PC-3 (cell line): ENCODE data around the gene SPR. TPM values are rescaled to one million over a fixed set of nuclear protein-coding genes. Genes with fewer than 3 reads are reported as not detected.

Experiments
- ATAC-seq: fragments of 200-7000 bp; cut with Tn5 transposase; 2 replicates; pipeline ENCODE4 v1.9.1; 2020; ENCODE audit warnings: mild to moderate bottlenecking, moderate library complexity
- BruUV-seq: library from RNA; stranded (reverse); fragments of 400-500 nt; replicated peaks from 2 replicates; lab custom pipeline; 2021; lab: Mats Ljungman, UMichigan
- CTCF ChIA-PET: fragments of 300-600 bp; sonication (Branson Sonifier 250); formaldehyde crosslinking; loops from one replicate; lab custom pipeline; 2022; ENCODE audit warnings: antibody characterized with exemption; lab: Charles Lee
- POLR2A ChIA-PET: fragments of 300-600 bp; sonication (Branson Sonifier 250); formaldehyde crosslinking; loops from one replicate; lab custom pipeline; 2022; ENCODE audit warnings: antibody characterized with exemption; ENCODE audit not compliant: unreplicated experiment; lab: Charles Lee
- DNase-seq: peaks from one replicate; pipeline ENCODE4 v3.0.0-alpha.2; 2015
- H2AFZ ChIP-seq: fragments of 300-600 bp; sonication (generic); 2 replicates; pipeline ENCODE4 v1.6.0; 2016; ENCODE audit warnings: antibody characterized with exemption, low read length
- H3F3A ChIP-seq: fragments of 300-600 bp; sonication (generic); one replicate; pipeline ENCODE4 v1.6.0; 2017; ENCODE audit warnings: antibody characterized with exemption, low read length, control low read depth, mild to moderate bottlenecking; ENCODE audit not compliant: unreplicated experiment
- H3K27ac ChIP-seq: fragments of 300-600 bp; sonication (generic); 2 replicates; pipeline ENCODE4 v1.5.1; 2016; ENCODE audit warnings: mild to moderate bottlenecking, low read length
- H3K27me3 ChIP-seq: fragments of 300-600 bp; sonication (generic); 2 replicates; pipeline ENCODE4 v1.6.1; 2016; ENCODE audit warnings: low read length, mixed read lengths
- H3K36me3 ChIP-seq: fragments of 300-600 bp; sonication (generic); 2 replicates; pipeline ENCODE4 v1.6.1; 2016; ENCODE audit warnings: low read depth, mixed run types, low read length, mixed read lengths
- H3K4me1 ChIP-seq: fragments of 300-600 bp; sonication (generic); 2 replicates; pipeline ENCODE4 v1.5.1; 2016; ENCODE audit warnings: low read length; ENCODE audit not compliant: insufficient read depth
- H3K4me2 ChIP-seq: fragments of 300-600 bp; sonication (generic); 2 replicates; pipeline ENCODE4 v1.6.0; 2016; ENCODE audit warnings: low read length
- H3K4me3 ChIP-seq: fragments of 300-600 bp; sonication (generic); 2 replicates; pipeline ENCODE4 v1.5.1; 2016; ENCODE audit warnings: mild to moderate bottlenecking, low read length, mixed read lengths
- H3K79me2 ChIP-seq: fragments of 300-600 bp; sonication (generic); 2 replicates; pipeline ENCODE4 v1.6.1; 2017; ENCODE audit warnings: low read length, mixed read lengths
- H3K9ac ChIP-seq: fragments of 300-600 bp; sonication (generic); 2 replicates; pipeline ENCODE4 v1.6.0; 2016; ENCODE audit warnings: mild to moderate bottlenecking, low read length
- H3K9me2 ChIP-seq: fragments of 300-600 bp; sonication (generic); replicated peaks from 2 replicates; pipeline ENCODE4 v1.6.1; 2016; ENCODE audit warnings: mixed run types, low read length, mixed read lengths
- H3K9me3 ChIP-seq: fragments of 300-600 bp; sonication (generic); 2 replicates; pipeline ENCODE4 v1.6.1; 2016; ENCODE audit warnings: low read length, mixed read lengths
- H4K20me1 ChIP-seq: fragments of 300-600 bp; sonication (generic); 2 replicates; pipeline ENCODE4 v1.6.1; 2016; ENCODE audit warnings: low read length, mixed read lengths
- EZH2 ChIP-seq: fragments of 300-600 bp; sonication (generic); IDR thresholded peaks from one replicate; pipeline ENCODE4 v1.6.1; 2017; ENCODE audit warnings: antibody characterized with exemption, mild to moderate bottlenecking, low read length; ENCODE audit not compliant: unreplicated experiment
- EZH2phosphoT487 ChIP-seq: fragments of 300-600 bp; sonication (generic); IDR thresholded peaks from 2 replicates; pipeline ENCODE4 v1.6.1; 2018; ENCODE audit warnings: mild to moderate bottlenecking, antibody characterized with exemption, low read length, borderline replicate concordance
- intact Hi-C: fragments of 100-400 bp; cut with micrococcal nuclease; formaldehyde crosslinking; loops from 2 replicates; pipeline ENCODE4 v1.9.0; 2023
- total RNA-seq: library from RNA; depleted of rRNA; stranded (reverse); fragments of >200 nt; gene quantifications from 2 replicates; pipeline ENCODE4 v1.2.3, GENCODE V29; 2014
- TF ChIP-seq, protein P1 (sequence below): fragments of 300-600 bp; sonication (generic); conservative IDR thresholded peaks from 2 replicates; pipeline ENCODE4 v1.5.1; 2017; ENCODE audit warnings: antibody characterized with exemption, low read depth, mild to moderate bottlenecking, low read length

Gene SPR
- total RNA-seq, 1 experiment from 2014 or later: 69.4 TPM

DNA sequence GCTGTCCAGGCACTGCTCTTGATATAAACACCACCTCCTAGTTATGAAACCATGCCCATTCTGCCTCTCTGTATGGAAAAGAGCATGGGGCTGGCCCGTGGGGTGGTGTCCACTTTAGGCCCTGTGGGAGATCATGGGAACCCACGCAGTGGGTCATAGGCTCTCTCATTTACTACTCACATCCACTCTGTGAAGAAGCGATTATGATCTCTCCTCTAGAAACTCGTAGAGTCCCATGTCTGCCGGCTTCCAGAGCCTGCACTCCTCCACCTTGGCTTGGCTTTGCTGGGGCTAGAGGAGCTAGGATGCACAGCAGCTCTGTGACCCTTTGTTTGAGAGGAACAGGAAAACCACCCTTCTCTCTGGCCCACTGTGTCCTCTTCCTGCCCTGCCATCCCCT, 46.0 kb downstream of the SPR start:
- Histone ChIP-seq H3K27ac (no peak overlapping the region), H3K79me2 (no peaks in the 10 kb centered on the region), H3K9me3 (no peaks in the 10 kb centered on the region), H3F3A (no peaks in the 10 kb centered on the region), H2AFZ (no peak overlapping the region), H3K9me2 (no peaks in the 10 kb centered on the region), H3K4me3 (no peak overlapping the region), H3K36me3 (no peaks in the 10 kb centered on the region), H3K27me3 (peaks cover 17% of the 10 kb centered on the region), H4K20me1 (no peaks in the 10 kb centered on the region), H3K4me2 (no peak overlapping the region), H3K9ac (no peak overlapping the region), H3K4me1 (peaks cover 9% of the 10 kb centered on the region)
- ATAC-seq (no peak), DNase-seq (no peak)
- ChIA-PET POLR2A (no interaction called here), CTCF (no interaction called here)
- TF ChIP-seq EZH2phosphoT487 (no peak), EZH2 (no peak)
- TF ChIP-seq, protein P1, sequence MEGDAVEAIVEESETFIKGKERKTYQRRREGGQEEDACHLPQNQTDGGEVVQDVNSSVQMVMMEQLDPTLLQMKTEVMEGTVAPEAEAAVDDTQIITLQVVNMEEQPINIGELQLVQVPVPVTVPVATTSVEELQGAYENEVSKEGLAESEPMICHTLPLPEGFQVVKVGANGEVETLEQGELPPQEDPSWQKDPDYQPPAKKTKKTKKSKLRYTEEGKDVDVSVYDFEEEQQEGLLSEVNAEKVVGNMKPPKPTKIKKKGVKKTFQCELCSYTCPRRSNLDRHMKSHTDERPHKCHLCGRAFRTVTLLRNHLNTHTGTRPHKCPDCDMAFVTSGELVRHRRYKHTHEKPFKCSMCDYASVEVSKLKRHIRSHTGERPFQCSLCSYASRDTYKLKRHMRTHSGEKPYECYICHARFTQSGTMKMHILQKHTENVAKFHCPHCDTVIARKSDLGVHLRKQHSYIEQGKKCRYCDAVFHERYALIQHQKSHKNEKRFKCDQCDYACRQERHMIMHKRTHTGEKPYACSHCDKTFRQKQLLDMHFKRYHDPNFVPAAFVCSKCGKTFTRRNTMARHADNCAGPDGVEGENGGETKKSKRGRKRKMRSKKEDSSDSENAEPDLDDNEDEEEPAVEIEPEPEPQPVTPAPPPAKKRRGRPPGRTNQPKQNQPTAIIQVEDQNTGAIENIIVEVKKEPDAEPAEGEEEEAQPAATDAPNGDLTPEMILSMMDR: no peak
- BruUV-seq: no TSS peak
- intact Hi-C loops: no loop called here

DNA sequence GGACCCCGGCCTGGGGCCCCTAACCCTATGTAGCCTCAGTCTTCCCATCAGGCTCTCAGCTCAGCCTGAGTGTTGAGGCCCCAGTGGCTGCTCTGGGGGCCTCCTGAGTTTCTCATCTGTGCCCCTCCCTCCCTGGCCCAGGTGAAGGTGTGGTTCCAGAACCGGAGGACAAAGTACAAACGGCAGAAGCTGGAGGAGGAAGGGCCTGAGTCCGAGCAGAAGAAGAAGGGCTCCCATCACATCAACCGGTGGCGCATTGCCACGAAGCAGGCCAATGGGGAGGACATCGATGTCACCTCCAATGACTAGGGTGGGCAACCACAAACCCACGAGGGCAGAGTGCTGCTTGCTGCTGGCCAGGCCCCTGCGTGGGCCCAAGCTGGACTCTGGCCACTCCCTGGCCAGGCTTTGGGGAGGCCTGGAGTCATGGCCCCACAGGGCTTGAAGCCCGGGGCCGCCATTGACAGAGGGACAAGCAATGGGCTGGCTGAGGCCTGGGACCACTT, 46.5 kb downstream of the SPR start:
- H2AFZ ChIP-seq: no peak overlapping the region
- CTCF ChIA-PET: no interaction called here
- H3K27me3 ChIP-seq: peaks cover 12% of the 10 kb centered on the region
- intact Hi-C loops: no loop called here
- H3K9ac ChIP-seq: no peak overlapping the region
- ATAC-seq: no peak
- TF ChIP-seq, protein P1: no peak
- TF ChIP-seq EZH2 (no peak), EZH2phosphoT487 (no peak)
- H3K36me3 ChIP-seq: no peaks in the 10 kb centered on the region
- no peaks in the 10 kb centered on the region for H3K79me2 ChIP-seq
- DNase-seq: no peak
- no peak overlapping the region for H3K4me3 ChIP-seq
- POLR2A ChIA-PET: no interaction called here
- H4K20me1 ChIP-seq: no peaks in the 10 kb centered on the region
- H3K9me2 ChIP-seq: no peaks in the 10 kb centered on the region
- H3K27ac ChIP-seq: no peak overlapping the region
- no peak overlapping the region for H3K4me2 ChIP-seq
- H3K9me3 ChIP-seq: no peaks in the 10 kb centered on the region
- BruUV-seq: no TSS peak
- H3F3A ChIP-seq: no peaks in the 10 kb centered on the region
- H3K4me1 ChIP-seq: peaks cover 9% of the 10 kb centered on the region
